MCF 10A (cell line): ENCODE data around the gene MEF2B. TPM values are rescaled to one million over a fixed set of nuclear protein-coding genes. Genes with fewer than 3 reads are reported as not detected.

Experiments used
- BruUV-seq: library from RNA; stranded (reverse); fragments of 400-500 nt; replicated peaks from 2 replicates; lab custom pipeline; 2021; lab: Mats Ljungman, UMichigan
- CTCF ChIA-PET: fragments of 300-600 bp; sonication (Branson Sonifier 250); formaldehyde crosslinking; extraction: SDS; loops from one replicate; lab custom pipeline; 2021; ENCODE audit warnings: antibody characterized with exemption, inconsistent platforms; lab: Yijun Ruan, JAX
- POLR2A ChIA-PET: fragments of 300-600, 350-650 bp; sonication (Branson Sonifier 250); formaldehyde crosslinking; extraction: SDS; loops from one replicate; lab custom pipeline; 2020; ENCODE audit warnings: antibody characterized with exemption, inconsistent platforms; lab: Yijun Ruan, JAX
- DNase-seq: peaks from one replicate; pipeline ENCODE4 v3.0.0-alpha.2; 2018; ENCODE audit not compliant: unreplicated experiment
- H3K27ac Mint-ChIP-seq: one replicate; pipeline ENCODE4 v1.8.0; 2022; ENCODE audit warnings: mild to moderate bottlenecking, low read depth, mixed read lengths; ENCODE audit not compliant: unreplicated experiment
- H3K27me3 Mint-ChIP-seq: one replicate; pipeline ENCODE4 v1.8.0; 2022; ENCODE audit warnings: mixed read lengths; ENCODE audit not compliant: insufficient read depth, unreplicated experiment
- H3K36me3 Mint-ChIP-seq: one replicate; pipeline ENCODE4 v1.8.0; 2022; ENCODE audit warnings: mild to moderate bottlenecking, moderate library complexity, mixed read lengths; ENCODE audit not compliant: insufficient read depth, unreplicated experiment
- H3K4me1 Mint-ChIP-seq: one replicate; pipeline ENCODE4 v1.8.0; 2022; ENCODE audit warnings: mixed read lengths; ENCODE audit not compliant: insufficient read depth, unreplicated experiment
- H3K4me3 Mint-ChIP-seq: one replicate; pipeline ENCODE4 v1.8.0; 2022; ENCODE audit warnings: mild to moderate bottlenecking, moderate library complexity, mixed read lengths; ENCODE audit not compliant: unreplicated experiment
- H3K9me3 Mint-ChIP-seq: one replicate; pipeline ENCODE4 v1.8.0; 2022; ENCODE audit warnings: mixed read lengths; ENCODE audit not compliant: unreplicated experiment
- intact Hi-C: fragments of 100-400 bp; cut with micrococcal nuclease; formaldehyde crosslinking; loops from 2 replicates; pipeline ENCODE4 v1.14.1; 2022
- total RNA-seq: library from RNA; stranded (reverse); gene quantifications from 2 replicates; pipeline ENCODE4 v1.2.3, GENCODE V29; 2022
- TF ChIP-seq, protein P1 (sequence below): fragments of 200-600 bp; IDR thresholded peaks from one replicate; pipeline ENCODE4 v1.8.0; 2022; ENCODE audit warnings: antibody characterized with exemption, mild to moderate bottlenecking; ENCODE audit not compliant: unreplicated experiment

MEF2B gene
- total RNA-seq, 1 experiment from 2014 or later: 1.4 TPM

DNA sequence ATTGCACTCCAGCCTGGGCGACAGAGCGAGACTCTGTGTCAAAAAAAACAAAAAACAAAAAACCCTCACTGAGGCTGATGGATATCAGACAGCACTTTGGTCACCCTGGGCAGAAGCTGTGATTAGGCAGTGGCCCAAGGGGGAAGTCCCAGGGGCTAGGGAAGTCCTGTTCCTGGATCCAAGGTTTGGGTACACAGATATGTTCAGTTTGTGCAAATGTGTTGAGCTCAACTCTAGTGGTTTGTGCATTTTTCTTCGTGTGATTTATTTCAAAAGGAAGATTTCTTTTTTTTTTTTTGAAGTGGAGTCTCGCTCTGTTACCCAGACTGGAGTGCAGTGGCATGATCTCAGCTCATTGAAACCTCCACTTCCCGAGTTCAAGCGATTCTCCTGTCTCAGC, 12.3 kb downstream of the MEF2B start:
- TF ChIP-seq, protein P1, sequence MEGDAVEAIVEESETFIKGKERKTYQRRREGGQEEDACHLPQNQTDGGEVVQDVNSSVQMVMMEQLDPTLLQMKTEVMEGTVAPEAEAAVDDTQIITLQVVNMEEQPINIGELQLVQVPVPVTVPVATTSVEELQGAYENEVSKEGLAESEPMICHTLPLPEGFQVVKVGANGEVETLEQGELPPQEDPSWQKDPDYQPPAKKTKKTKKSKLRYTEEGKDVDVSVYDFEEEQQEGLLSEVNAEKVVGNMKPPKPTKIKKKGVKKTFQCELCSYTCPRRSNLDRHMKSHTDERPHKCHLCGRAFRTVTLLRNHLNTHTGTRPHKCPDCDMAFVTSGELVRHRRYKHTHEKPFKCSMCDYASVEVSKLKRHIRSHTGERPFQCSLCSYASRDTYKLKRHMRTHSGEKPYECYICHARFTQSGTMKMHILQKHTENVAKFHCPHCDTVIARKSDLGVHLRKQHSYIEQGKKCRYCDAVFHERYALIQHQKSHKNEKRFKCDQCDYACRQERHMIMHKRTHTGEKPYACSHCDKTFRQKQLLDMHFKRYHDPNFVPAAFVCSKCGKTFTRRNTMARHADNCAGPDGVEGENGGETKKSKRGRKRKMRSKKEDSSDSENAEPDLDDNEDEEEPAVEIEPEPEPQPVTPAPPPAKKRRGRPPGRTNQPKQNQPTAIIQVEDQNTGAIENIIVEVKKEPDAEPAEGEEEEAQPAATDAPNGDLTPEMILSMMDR: no peak
- no peaks in the 10 kb centered on the region for H3K27me3 Mint-ChIP-seq
- H3K4me3 Mint-ChIP-seq: no peak overlapping the region
- H3K4me1 Mint-ChIP-seq: no peaks in the 10 kb centered on the region
- POLR2A ChIA-PET: interaction anchor here (1.2 kb wide), 1 partner anchor 358 kb away, joined by 4 read pairs; the partner anchor contains the start of gene NDUFA13
- H3K9me3 Mint-ChIP-seq: no peaks in the 10 kb centered on the region
- no TSS peak for BruUV-seq
- no peak for DNase-seq
- no peak overlapping the region for H3K27ac Mint-ChIP-seq
- CTCF ChIA-PET: interaction anchor here (1.0 to 4.2 kb wide), 4 partner anchors 12 to 34 kb away, joined by 3 to 33 read pairs (median 16); no protein-coding TSS in a partner anchor
- intact Hi-C loops: no loop called here
- peaks cover 6% of the 10 kb centered on the region for H3K36me3 Mint-ChIP-seq

DNA sequence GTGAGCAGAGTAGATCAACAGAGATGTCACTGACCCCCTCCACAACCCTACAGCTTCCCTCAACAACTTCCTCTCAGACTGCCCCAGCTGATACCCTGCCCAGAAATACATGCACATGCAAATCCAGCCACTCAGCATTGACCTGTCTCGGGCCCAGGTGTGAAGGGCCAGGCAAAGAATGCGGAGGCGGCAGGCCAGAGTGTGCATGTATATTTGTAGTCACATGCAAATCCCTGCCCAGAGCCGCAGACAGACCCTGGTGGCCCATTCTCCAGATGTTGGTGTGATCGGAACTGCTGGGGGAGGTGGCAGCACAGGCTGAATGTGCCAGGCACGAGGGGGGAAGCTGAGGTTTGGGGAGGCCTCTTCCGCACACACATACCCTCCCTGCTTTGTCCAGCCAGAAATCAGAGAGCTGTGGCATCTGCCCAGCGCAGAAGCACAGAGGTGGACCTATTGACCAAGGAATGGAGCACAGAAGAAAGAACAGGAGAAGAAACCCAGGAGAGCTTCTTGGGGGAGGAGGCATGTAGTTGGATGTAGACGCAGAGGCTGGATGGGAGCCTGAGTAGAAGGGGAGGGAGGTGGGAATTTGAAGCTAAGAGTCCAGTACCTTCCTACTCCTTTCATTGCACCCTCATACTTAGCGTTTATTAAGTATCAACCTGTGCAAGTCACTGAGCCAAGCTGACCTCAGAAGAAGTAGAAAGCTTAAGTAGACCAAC, 14.4 kb downstream of the MEF2B start:
- no TSS peak for BruUV-seq
- TF ChIP-seq, protein P1: no peak
- Mint-ChIP-seq H3K27ac (no peak overlapping the region), H3K4me1 (no peaks in the 10 kb centered on the region), H3K36me3 (peaks cover 6% of the 10 kb centered on the region), H3K27me3 (no peaks in the 10 kb centered on the region), H3K9me3 (no peaks in the 10 kb centered on the region), H3K4me3 (no peak overlapping the region)
- DNase-seq: no peak
- CTCF ChIA-PET: interaction anchor here (0.6 to 4.2 kb wide), 6 partner anchors 7 to 334 kb away, joined by 3 to 33 read pairs (median 4); no protein-coding TSS in a partner anchor
- POLR2A ChIA-PET: interaction anchor here (1.2 kb wide), 1 partner anchor 32 kb away, joined by 3 read pairs; no protein-coding TSS in a partner anchor
- intact Hi-C loops: no loop called here

DNA sequence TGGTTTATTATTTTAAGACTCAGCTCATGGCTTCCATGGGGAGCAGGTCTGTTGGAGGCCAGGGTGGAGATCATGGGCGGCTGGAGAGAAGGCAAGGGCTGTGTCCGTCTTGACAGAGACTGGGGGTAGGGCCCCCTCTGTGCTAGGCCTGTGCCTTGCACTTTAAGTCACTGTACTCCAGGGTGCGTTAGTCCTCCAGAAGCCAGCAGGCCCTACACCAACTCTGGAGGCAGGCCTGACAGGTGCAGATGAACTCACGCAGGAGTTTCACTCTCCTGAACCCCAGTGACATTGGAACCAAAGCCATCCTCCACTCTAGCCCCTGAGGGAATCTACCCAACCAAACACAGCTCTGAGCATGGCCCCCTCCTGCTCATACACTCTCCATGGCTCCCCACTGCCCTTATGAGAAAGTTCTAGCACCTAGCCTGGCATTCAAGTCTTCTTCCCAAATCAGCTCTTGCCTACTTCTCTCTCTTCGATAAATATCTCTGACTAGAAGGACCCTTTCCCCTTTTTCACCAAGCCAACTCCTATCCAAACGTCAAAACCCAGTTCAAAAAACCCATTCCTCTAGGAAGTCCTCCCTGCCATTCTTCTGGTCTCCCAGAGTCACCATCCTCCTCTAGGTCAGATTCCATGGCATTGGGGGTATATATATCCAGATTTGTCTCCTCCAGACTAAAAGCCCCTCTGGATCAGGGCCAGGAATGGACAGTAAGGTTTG, 15.1 kb downstream of the MEF2B start:
- H3K9me3 Mint-ChIP-seq: no peaks in the 10 kb centered on the region
- no peak for DNase-seq
- H3K27me3 Mint-ChIP-seq: no peaks in the 10 kb centered on the region
- TF ChIP-seq, protein P1: no peak
- intact Hi-C loops: no loop called here
- H3K4me1 Mint-ChIP-seq: no peaks in the 10 kb centered on the region
- no peak overlapping the region for H3K4me3 Mint-ChIP-seq
- H3K27ac Mint-ChIP-seq: no peak overlapping the region
- no TSS peak for BruUV-seq
- peaks cover 8% of the 10 kb centered on the region for H3K36me3 Mint-ChIP-seq
- ChIA-PET CTCF (interaction anchor here (0.6 to 4.2 kb wide), 2 partner anchors 9 to 80 kb away, joined by 3 to 25 read pairs; no protein-coding TSS in a partner anchor), POLR2A (interaction anchor here (0.6 kb wide), 1 partner anchor 86 kb away, joined by 3 read pairs; no protein-coding TSS in a partner anchor)
